Hematopoietic multipotent progenitor cell treated with erythropoietin and hydrocortisone succinate and interleukin-3 and kit ligand, for 4 days (in vitro differentiated cells): ENCODE measurements around the gene NOG.
A peak's percentile ranks its signal among the peaks of the same experiment; 100 is the strongest.

ENCODE experiments used
- DNase-seq: peaks from one replicate; pipeline ENCODE4 v3.0.0-alpha.2; 2015

The NOG gene

DNA sequence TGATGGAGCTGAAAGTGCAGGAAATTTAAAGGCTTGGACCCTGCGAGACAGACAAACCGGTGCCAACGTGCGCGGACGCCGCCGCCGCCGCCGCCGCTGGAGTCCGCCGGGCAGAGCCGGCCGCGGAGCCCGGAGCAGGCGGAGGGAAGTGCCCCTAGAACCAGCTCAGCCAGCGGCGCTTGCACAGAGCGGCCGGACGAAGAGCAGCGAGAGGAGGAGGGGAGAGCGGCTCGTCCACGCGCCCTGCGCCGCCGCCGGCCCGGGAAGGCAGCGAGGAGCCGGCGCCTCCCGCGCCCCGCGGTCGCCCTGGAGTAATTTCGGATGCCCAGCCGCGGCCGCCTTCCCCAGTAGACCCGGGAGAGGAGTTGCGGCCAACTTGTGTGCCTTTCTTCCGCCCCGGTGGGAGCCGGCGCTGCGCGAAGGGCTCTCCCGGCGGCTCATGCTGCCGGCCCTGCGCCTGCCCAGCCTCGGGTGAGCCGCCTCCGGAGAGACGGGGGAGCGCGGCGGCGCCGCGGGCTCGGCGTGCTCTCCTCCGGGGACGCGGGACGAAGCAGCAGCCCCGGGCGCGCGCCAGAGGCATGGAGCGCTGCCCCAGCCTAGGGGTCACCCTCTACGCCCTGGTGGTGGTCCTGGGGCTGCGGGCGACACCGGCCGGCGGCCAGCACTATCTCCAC is at the start of gene NOG:
Gene NOG (plus strand): TSS at position 54 of the 674 bp plus-strand sequence. CDS start 525 bp downstream, at position 579.
- DNase-seq = peak; percentile 62

DNA sequence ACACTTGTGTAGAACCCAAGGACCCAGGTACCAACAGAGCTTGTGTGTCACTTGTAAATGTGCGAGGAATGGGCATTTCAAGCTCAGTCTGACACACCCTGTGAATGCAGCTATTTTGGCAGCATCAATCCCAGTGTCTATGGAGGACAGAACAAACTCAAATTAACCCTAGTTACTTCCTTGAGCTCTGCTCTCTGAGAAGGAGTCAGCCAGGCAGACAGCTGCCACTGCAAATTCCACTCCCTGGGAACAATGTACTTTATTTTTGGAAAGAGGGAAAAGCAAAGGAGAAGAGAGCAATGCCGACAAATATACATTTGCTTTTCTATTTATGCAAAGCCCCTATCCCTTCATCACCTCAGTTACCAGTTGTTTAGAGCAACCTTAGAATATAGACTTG is 48.4 kb upstream of the NOG start:
- no peak for DNase-seq

DNA sequence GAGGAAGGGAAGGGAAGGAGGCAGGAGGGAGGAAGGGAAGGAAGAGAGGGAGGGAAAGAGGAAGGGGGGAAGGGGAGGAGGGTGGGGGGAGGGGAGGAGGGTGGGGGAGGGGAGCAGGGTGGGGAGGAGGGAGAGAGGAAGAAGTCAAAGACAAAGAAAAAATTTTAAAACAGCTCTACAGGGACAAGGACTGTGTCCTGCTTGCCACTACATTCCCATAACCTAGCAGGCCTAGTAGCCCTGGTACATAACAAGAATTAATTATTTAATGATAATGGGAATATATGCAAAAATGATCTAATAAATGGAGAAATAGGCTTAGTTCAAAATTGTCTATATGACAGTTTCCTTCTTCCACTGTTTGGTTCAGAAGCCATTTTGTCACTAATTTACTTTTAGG is 47.6 kb upstream of the NOG start:
- DNase-seq = no peak

DNA sequence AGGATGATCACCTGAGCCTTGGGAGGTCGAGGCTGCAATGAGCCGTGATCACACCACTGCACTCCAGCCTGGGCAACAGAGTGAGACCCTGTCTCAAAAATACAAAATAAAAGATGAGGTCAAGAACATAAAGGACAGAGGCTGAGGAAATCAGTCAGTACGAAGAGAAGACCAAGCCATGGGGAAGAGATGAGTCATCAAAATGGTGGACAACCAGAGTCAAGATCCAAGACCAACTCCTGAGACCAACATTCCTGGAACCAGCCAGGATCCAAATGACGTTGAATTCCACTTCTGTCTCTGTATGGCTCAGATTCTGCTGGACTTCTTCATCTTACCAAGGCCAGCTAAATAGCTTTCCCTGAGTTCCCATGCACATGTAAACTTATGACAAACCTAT is 44.8 kb upstream of the NOG start:
- DNase-seq = no peak

DNA sequence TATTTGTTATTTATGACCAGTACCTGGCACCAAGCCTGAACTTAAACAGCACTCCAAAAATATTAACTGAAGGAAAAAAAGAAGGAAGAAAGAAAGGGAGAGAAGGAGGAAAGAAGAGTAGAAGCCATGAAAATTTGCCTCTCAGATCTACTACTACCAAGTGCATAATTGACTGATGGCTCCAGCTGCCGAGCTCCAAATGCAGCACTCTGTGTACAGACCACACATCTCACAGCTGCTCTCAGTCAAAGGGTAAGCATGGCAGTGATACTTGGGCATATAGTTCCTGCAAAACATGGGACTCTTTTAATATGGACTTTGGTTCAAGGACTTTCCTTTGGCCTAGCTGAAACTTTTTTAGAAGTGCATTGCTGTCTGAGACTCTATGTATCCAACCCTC is 44.0 kb upstream of the NOG start:
- DNase-seq = no peak

GRCh38 chr17:56557682-56558081 is 35.8 kb upstream of the NOG start:
- no peak for DNase-seq

GRCh38 chr17:56558088-56558487 is 35.4 kb upstream of the NOG start:
- DNase-seq = no peak

DNA sequence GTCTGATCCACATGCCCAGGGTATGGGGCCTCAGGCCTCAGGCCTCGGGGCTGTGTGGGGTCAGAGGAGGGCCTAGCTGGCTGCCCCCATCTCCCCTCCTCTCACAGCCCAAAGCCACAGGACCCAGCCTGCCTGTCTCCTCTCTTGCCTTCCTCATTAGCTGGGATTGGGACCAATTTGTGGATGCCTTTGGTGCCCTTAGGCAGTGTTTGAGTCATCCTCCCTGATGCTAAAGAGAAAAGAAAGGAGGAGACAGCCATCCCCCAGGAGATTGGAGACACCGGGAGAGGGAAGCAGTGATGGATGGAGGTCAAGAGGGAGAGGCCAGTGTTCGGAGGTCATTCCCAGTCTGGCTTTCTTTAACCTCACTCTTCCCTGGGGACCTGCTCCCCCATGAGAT is 23.3 kb upstream of the NOG start:
- no peak for DNase-seq

- DNase-seq = no peak
These were observed 22.0 kb upstream of the NOG start for GRCh38 chr17:56571456-56571855.

DNA sequence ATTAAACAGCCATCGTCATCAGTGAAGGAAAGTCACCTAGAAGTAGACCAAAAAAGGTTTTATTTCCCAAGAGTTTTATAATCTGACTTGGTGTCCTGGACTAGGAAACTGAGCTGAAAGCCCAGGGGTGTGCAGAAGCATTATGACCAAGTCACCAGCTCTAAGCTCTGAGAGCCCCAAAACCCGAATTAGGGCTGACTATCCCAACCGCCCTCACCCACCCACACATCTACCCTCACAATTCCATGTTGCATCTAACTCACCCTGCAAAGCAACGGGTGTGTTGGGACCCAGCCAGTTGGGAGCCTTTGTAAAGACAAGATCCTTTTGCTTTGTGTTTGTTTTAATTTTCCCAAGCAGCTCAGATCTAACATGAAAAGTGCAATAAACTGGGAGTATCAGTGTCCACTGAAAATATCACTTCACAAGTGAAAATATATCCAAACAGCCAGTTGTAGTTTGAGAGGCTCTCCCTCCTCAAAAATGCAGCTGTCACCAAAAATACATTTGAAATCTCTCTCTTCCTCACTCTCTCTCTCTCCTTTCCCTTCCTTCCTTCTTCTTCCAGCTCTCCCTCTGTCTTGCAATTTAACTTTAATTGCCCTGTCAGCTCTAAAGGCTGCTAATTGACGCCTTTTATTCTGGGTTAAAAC is 16.2 kb upstream of the NOG start:
- no peak for DNase-seq

- DNase-seq = no peak
These were observed 15.7 kb upstream of the NOG start for GRCh38 chr17:56577843-56578204.

GRCh38 chr17:56581635-56582627 is 11.6 kb upstream of the NOG start:
- no peak for DNase-seq

DNA sequence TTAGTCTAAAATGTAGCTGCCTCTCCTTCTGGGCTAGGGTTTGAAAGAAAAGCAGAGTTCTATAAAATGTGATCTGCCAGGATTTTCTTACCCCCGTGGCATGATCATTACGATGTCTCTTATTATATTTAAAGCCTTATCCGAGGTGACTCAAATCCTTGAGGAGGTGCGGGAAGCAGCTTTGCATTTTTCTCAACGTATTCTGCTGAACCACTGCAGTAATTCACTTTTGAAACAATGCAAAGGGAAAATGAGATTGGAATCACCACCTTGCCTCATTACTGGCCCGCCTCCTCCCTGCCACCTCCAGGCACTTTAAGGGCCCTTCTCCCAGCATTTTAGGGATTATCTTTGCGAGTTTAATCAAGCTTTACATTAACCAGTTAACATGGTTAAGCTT is 9.7 kb upstream of the NOG start:
- DNase-seq = no peak

- no peak for DNase-seq
These were observed 6.2 kb upstream of the NOG start for GRCh38 chr17:56587298-56587697.

DNA sequence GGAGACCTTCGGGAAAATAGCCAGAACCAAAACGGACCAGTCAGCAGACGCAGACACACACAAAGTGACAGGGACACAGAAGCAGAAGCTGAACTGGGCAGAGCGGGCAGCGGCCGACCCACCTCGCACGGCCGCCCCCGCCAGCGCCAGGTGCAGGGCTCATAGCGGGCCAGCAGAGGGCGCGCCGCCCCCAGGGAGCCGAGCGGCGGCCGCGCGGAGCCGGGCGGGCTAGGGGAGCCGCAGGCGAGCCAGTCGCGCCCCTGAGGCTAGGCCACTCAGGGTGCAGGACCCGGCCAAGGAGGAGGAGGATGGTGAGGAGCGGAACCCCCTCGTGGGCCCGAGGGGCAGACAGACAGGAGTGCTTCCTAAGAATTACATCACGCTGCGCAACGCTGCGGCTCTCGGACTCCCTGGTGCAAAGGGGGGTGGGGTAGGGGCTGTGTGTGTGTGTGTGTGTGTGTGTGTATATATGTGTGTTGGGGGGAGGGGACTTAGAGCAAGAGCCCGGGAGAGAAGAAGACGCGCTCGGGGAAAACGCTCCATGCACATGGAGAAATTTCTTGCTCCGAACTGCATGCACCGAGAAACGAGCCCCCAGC is 913 bp upstream of the NOG start:
- DNase-seq = peak; percentile 73

- peak; percentile 72 for DNase-seq
These were observed 333 bp upstream of the NOG start for GRCh38 chr17:56593086-56593645.

DNA sequence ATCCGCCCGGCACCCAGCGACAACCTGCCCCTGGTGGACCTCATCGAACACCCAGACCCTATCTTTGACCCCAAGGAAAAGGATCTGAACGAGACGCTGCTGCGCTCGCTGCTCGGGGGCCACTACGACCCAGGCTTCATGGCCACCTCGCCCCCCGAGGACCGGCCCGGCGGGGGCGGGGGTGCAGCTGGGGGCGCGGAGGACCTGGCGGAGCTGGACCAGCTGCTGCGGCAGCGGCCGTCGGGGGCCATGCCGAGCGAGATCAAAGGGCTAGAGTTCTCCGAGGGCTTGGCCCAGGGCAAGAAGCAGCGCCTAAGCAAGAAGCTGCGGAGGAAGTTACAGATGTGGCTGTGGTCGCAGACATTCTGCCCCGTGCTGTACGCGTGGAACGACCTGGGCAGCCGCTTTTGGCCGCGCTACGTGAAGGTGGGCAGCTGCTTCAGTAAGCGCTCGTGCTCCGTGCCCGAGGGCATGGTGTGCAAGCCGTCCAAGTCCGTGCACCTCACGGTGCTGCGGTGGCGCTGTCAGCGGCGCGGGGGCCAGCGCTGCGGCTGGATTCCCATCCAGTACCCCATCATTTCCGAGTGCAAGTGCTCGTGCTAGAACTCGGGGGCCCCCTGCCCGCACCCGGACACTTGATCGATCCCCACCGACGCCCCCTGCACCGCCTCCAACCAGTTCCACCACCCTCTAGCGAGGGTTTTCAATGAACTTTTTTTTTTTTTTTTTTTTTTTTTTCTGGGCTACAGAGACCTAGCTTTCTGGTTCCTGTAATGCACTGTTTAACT is 1.0 kb downstream of the NOG start:
- DNase-seq = peak; percentile 60

DNA sequence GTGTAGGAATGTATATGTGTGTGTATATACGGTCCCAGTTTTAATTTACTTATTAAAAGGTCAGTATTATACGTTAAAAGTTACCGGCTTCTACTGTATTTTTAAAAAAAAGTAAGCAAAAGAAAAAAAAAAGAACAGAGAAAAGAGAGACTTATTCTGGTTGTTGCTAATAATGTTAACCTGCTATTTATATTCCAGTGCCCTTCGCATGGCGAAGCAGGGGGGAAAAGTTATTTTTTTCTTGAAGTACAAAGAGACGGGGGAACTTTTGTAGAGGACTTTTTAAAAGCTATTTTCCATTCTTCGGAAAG is 1.6 kb downstream of the NOG start:
- no peak for DNase-seq

- peak; percentile 28 for DNase-seq
These were observed 2.6 kb downstream of the NOG start for GRCh38 chr17:56595831-56596690.

- DNase-seq = no peak
These were observed 3.4 kb downstream of the NOG start for GRCh38 chr17:56596691-56597494.
